Muscle of back (tissue), 11 donors: Measurements from ENCODE around the gene ESRRG. TPM values are rescaled to one million over a fixed set of nuclear protein-coding genes. Genes with fewer than 3 reads are reported as not detected.
A peak's percentile ranks its signal among the peaks of the same experiment; 100 is the strongest.

Experiments
- DNase-seq, 3 donors: peaks; one replicate each; pipeline versions ENCODE4 v3.0.0 to v3.0.0-alpha.2; 2013
- polyA plus RNA-seq, 10 donors: library from polyadenylated mRNA; unstranded; fragments of 120-200 nt; gene quantifications; one replicate each; pipeline ENCODE4 v1.2.1, GENCODE V29; 2013; ENCODE audit not compliant: insufficient read length in 10 of 10

ESRRG gene
- polyA plus RNA-seq, 10 donors, result 14.0 to 26.0 (median 20.5) TPM

DNA sequence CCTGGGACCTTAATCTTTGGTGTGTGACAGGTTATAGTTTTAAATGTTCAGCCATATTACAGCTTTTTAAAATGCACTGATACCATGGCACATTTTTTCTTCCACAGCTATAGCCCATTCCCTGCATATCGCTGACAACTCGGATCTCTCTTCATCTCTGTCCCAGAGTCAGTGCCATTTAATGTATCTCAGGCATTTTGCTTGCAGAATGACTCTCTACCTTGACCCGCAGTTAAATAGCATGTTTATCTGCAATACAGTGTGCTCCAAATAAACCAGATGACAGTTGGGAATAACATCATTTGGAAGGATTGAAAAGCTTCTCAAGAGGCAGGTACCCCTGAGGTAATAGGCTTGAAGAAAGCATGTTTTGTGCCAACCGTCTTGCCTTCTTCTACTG is 200.2 kb downstream of the ESRRG start:
- no peak for DNase-seq

DNA sequence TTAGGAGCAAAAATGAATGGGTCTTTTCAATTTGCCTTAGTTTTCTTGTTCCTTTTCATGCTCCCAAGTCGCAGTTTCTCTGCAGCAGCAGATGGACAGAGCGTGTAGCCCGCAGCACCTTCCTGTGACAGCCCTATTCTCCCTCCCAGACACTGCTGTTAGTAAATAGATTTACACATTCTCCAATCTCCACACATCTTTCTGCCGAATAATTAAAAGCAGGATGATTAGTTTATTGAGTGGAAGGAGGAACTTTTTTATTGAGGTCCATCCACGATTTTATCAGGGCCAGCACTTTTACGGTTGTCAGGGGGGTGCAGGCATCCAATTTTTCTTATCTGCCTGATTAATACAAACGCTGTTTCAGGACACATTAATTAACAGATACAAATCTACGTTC is 201.8 kb downstream of the ESRRG start:
- DNase-seq, result no peak

DNA sequence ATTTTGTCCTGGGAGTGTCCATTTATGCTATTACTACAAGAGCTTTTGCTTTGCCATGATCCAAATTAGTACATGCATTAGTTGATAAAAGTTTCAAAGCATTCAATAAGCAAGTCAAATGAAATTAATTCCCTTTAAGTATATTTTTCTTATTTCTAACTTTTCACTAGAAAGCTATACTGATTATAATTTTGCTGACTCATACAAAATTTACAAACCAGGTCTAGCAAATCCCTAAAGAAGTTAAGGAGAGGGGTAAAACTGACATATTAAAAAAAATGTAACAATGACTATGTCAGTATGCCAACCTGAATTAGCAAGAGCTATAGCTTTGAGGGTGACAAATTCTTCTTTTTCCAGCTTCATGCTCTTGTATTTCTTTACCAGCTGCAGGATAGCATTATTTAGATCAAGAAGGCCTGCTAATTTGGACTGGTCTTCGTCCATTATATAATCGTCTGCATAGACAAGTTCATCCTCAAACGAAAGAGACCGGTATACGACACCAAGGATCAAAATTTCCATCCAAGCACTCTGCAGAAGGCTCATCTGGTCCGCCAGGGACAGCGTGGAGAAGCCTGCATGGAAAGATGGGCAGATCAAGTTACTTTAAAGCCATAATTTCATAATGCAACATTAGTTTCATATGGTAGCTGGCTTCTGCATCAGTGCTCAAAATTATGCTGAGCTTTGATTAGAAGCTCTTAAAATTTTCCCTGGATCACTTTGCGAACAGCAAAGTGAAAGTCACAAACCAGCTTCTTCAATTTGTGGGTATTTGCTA is 204.2 kb downstream of the ESRRG start:
- DNase-seq, result peak in 1 of 3 donors; percentile 25

DNA sequence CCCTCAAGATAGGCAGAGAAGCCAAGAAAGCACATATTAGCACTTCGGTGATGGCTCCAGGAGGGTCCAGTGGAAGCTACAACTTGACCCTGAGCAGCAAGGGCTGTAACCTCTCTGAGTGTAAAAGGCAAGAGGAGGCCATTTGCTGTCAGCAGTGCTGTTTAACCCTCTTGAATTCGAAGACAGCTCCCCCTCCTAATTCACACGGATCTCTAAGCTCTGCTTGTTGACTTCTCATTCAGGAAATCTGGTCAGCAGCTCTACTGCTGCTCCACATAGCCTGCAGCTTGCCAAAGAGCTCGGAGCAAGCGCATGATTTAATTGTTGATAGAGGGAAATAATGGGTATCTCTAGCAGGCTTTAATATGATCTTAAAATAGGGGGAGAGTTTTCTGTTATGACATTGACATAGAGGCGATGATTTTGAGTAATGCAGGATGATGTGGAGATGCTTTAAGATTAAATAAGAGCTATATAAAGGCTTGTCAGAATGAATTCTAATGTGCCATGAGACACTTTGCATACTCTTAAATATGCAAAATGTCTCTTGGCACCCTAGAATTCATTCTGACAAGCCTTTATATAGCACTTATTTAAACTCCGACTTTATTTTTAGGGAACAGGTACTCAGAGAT is 220.6 kb downstream of the ESRRG start:
- DNase-seq, result peak in 1 of 3 donors; percentile 2

DNA sequence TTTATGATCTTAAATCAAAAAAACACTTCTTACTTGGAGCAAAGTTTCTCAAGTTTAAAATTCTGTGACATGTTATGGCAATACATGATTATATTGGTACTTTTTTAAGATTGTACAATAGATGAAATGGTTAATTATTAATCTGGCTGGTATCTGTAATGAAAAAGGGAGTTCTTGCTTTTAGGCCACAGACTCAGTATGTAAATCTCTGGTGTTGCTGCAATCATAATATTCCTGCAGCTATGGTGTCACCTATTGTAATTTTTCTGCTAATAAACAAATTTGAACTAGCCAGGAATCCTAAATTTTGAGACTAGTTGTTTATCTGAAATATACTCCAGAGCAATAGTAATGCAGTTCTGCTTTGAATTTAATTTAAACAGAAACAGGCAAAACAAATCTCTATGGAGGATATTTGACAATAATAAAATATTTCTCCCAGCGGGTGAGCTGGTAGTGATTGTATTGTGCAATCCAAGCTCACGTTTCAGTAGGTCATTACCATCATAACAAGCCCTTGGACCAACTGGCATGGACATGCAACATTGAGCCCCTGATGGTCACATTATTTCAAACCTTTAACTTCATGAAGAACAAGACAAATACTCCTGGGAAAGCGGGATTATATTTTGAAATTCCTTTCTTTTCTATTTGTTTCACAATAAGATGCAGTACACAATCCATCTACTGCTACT is 222.8 kb downstream of the ESRRG start:
- no peak for DNase-seq

DNA sequence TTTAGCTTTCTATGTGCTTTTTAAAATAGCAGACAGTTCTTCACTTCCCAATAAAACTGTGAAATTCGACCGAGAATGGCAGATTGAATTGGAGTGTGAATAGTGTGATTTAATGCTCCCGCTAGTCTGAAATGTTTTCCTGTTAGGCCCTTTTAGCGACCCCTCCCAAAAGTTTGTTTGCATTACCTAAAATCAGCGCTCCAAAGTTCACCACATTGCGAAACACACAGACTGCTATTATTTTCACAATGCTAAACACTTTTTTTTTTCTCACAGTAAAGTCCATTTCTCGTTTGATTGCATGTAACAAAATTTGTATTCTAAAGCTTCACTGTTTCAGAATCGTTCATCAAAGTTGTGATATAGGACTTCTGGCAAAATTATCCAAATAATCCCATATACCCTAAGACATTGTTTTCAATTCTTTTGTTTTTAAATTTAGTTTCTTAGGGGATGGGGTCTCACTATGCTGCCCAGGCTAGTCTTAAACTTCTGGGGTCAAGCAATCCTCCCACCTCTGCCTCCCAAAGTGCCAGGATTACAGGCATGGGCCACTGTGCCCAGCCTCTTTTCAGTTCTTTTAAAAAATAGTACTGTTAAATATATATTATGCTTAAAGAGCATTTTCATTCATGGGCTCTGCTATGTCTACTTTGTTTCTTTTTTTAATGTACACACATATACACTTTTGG is 223.5 kb downstream of the ESRRG start:
- DNase-seq, result no peak

DNA sequence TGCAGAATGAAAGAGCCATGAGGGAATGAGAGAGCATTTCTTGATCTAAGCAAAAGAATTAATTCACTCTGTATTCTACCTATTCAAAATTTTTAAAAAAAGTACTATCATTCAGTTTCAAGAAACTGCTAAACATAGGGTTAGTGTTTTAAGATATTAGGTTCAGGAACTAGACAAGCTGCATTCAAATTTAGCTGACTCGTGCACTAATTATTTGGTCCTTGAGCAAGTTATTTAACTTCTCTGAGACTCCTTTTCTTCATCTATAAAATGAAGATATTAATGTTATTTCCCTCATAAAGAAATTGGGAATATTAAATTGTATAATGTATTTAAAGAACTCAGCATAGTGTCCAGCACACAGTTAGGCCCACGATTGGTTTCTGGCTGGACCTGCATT is 225.0 kb downstream of the ESRRG start:
- no peak for DNase-seq

DNA sequence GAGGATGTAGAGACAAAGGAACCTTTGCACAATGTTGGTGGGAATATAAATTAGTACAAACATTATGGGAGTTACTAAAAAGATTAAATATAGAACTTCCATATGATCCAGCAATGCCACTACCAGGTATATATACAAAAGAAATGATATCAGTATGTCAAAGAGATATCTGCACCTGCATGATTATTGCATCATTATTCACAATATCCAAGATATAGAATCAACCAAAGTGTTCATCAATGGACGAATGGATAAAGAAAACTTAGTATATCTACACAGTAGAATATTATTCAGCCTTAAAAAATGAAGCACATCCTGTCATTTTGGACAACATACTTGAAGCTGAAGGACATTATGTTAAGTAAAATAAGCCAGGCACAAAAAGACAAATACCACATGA is 238.2 kb downstream of the ESRRG start:
- no peak for DNase-seq

DNA sequence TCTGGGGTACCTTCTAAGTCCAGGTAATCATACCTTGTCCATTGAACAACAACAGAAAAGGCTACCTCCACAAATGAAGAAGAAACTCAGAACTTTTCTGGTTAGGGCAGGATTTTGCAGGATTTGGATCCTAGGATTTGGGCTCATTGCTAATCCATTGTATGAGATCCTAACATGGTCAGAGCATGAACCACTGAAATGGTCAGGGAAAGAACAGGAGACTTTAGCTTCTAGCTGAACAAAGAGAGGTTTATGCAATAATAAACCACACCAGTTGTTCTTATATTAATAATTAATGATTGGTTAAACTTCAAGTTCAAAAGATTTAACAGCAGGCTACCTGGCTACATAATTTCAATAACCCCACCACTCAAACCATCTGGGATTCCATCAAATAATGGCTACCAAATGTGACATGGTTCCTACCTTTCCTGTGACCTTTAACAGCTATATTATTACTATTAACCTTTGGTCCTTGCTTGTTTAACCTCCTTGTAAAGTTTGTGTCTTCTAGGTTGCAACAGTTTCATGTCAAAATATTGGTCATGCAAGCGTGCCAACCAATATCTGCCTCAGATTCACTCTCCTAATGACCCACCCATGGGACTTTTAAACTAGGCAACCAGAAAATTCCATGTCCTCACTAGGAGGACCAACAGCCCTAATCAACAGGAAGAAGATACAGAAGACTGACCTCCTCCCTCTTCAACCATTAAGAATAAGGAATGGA is 239.4 kb downstream of the ESRRG start:
- DNase-seq, result no peak

DNA sequence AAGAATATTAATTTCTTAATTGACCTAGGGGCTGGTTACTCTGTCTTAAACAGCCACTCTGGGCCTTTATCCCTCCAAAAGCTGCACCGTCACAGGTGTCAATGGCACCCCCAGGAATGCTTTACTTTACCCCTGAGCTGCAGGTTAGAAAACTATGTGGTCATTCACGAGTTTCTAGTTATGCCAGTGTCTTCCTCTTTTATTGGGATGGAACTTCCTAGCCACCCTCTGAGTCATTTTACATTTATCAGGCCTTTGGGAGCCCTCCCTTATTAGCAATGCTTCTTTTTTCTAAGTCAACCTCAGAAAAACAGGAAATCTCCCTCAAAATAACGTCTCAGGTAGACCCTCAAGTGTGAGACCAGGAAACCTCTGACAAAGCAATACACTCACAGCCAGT is 240.6 kb downstream of the ESRRG start:
- no peak for DNase-seq

DNA sequence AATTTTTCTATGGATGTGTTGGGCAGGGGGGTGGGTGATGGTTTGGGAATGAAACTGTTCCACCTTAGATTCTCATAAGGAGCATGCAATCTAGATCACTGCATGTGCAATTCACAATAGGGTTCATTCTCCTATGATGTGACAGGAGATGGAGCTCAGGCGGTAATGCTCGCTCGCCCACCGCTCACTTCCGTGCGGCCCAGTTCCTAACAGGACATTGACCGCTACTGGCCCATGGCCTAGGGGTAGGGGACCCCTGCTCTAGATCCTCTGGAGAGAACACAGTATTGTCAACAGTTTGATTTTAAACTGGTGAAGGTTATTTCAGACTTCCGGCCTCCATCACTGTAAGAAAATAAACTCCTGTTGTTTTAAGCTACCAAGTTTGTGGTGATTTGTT is 245.0 kb downstream of the ESRRG start:
- no peak for DNase-seq

DNA sequence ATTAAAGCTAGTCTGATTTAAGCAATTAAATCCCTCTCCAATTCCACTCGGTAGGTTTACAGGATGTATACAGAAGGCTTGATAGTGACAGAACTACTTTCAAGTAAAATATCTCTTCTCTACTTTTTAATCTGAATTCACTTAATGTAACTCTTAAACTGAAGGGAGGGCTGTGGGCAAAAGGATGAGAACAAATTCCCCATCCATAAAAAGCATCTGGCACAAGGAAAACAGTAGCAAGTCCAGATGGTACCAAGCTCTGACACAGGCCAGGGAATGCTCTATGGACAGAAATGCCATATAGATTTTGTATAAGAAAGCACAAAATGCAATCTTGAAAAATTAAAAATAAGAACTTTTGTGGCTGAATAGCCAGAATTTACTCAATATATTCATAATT is 246.9 kb downstream of the ESRRG start:
- DNase-seq, result no peak

DNA sequence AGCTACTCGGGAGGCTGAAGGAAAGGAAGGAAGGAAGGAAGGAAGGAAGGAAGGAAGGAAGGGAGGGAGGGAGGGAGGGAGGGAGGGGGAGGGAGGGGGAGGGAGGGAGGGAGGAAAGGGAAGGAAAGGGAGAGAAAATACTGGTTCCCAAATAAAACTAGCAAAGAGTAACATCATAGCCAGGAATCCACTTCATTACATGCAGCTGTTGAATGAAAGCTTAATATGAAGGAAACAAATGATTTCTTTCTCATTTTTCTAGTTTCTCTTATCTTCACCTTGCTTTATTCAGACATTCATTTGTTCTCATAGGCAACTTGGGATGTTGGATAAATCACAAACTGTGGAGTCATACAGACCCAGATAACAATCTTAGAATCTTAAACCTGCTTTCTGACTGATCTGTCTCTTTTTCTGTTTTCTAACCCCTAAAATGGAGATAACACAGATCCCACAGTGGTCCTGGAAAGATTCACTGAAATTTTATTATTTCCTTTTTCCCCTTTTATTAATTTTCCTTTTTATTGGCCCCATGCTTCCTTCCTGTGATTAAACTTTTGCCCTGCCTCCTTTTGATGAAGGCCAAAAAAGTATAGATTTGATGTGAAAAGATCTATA is 247.5 kb downstream of the ESRRG start:
- DNase-seq, result no peak

DNA sequence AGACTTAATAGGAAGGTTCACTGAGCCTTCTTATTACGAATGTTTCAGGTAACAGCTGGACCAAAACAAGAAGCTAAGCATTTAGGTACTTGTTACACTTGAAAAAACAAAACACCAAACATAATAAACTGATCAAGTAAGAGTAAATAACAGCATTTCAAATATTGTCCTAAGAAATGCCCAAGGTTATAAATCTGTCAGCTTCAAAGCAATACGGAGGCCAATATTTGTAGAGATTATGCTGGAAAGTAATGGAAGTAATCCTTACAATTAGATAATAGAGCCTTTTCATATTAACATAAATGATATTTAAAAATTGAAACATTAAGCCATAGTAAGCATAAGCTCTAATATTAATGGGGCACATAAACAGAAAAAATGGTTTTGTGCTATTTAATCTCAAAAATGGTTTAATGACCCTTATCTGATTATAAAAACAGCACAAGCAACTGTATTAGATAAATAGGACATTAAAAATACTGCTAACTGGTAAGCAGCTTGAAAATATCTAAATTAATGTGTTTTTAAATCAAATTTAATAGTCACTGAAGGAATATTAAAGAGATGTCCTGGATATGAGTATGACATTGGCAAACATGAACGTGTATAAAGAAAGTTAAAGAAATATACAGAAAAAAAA is 256.9 kb downstream of the ESRRG start:
- no peak for DNase-seq

DNA sequence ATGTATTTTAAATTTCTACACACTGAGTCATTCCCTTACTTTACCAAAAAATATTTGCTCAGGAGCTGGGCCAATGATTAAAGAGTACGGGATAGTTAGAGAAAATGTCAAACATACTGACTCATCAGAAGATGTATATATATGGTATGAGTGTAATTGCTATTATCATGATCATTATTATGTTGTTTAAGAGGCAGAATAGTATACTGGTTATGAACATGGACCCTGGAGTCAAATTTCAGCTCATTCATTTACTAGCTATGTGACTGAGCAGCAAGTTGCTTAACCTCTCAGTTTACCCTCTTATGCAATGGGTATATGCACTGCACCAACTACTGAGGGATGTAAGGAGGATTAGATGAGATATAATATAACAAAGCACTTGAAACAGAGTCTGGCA is 258.7 kb downstream of the ESRRG start:
- DNase-seq, result peak in 1 of 3 donors; percentile 90

DNA sequence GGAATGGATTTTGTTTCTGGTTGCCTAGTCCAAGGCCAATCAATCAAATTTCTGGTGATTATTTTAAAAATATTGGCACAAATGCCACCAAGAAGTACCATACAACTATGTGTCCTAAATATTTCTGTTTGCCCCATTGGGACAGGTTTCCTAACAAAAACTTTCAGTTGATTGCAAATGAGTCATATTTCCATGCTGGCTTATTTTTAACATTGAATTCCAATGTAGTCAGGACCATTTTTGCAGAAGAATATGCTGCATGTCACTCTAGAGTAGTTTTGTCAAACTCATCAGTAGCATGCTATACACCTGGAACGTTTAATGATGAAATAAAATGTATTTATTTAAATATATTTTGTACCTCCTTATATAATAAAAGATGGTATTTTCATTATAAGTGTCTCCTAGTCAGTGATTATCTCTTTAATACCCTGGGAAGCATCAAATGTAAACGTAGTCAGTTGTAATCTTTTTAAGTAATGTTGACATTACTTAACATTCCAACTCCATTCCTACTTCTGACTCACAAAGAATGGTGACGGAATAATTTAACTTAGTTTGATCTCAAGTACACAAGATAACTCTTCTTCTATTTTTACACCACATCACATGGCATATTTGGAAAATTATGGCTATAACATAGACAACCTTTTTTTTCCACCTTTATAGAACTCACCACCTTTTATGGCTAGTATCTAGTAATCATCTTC is 261.0 kb downstream of the ESRRG start:
- peak in 1 of 3 donors; percentile 20 for DNase-seq

DNA sequence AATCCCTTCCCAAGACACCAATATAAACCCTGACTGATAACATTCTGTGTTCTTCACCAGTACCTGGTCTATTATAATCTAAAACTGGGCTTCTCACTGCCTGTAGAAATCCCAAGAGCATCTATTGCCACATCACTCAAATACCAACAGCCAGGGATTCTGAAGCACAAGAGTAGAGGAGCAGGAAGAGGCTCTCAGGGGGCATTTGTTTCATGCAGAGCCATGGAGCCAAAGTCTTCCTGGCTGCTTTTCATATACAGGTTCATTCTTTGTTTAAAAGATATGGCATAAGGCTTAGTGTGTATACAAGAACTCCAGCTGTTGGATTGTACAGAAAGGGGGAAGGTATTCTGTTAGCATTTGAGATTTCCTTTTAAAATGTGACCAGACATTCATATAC is 261.8 kb downstream of the ESRRG start:
- no peak for DNase-seq

DNA sequence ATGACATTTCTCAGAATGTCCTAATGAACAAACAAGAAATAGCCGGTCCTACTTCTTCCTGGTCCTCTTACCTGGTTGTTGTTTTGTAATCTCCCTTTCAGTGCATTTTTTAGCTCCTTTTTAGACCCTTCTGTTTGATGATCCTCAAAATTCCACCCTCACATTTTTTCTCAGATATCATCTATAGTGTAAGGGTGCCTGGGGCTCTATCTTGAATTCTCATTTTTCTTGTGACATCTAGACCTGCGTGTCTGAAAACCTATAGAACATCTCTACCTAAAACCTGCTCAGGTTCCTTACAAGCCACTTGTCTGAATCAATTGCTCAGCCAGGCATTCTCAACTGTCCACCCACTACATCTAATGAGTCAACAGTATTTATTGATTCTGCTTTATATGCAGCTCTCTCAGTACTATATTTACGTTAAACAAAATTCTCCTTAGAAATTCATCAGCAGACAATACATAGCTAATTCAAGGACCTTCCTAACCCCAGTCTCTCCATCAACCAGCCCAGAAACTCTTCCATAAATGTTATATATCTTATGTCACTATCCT is 263.5 kb downstream of the ESRRG start:
- DNase-seq, result no peak

DNA sequence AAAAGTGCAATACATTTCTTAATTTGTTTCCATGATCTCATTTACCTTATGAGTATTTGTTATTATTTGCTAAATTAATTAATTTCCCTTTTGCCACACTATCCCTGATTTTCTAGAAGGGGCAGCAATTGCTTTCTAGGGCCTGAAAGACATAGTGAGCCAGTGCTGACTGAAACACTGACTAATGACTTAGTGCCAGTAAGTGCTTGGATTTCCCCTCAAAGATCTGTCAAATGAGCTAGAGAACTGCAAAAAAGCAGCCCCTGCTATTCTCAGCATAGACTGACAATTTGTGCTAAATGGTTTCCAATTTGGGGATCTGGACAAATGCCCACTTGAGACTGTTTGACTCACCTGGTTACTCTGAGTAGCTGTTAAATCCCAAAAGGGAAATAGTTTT is 264.4 kb downstream of the ESRRG start:
- DNase-seq, result no peak

DNA sequence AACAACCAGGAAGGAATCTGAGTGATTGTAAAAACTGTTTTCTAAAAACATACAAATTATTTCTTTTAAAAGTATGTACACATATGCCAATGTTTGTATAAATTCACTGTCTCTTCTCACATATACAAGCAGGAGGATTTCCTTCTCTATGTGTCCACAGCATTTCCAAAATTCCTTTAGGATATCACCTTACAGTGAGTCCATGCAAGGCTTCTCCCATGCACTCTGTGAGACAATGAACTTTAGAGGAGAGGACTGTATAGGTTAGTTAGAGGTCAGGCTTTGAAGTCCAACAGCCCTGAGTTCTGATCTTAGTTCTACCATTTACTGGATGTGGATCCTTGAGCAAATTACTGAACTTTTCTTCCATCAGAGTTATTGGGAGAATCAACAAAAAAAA is 265.9 kb downstream of the ESRRG start:
- no peak for DNase-seq
